Activated T-helper 9 cell treated with anti-CD3 and anti-CD28 coated beads, Interleukin-2, amount 50 U/mL, for 16 hours (primary cell): ENCODE measurements around the gene TLR9.
A peak's percentile ranks its signal among the peaks of the same experiment; 100 is the strongest.
"Not testable (repeated sequence)": the region's sequence is repeated elsewhere in the genome, so short reads cannot be mapped to it uniquely, and the experiment has no call there.

Source experiments
- DNase-seq: peaks from one replicate; pipeline ENCODE4 v3.0.0-alpha.2; 2020; ENCODE audit warnings: low read depth

Gene TLR9, protein sequence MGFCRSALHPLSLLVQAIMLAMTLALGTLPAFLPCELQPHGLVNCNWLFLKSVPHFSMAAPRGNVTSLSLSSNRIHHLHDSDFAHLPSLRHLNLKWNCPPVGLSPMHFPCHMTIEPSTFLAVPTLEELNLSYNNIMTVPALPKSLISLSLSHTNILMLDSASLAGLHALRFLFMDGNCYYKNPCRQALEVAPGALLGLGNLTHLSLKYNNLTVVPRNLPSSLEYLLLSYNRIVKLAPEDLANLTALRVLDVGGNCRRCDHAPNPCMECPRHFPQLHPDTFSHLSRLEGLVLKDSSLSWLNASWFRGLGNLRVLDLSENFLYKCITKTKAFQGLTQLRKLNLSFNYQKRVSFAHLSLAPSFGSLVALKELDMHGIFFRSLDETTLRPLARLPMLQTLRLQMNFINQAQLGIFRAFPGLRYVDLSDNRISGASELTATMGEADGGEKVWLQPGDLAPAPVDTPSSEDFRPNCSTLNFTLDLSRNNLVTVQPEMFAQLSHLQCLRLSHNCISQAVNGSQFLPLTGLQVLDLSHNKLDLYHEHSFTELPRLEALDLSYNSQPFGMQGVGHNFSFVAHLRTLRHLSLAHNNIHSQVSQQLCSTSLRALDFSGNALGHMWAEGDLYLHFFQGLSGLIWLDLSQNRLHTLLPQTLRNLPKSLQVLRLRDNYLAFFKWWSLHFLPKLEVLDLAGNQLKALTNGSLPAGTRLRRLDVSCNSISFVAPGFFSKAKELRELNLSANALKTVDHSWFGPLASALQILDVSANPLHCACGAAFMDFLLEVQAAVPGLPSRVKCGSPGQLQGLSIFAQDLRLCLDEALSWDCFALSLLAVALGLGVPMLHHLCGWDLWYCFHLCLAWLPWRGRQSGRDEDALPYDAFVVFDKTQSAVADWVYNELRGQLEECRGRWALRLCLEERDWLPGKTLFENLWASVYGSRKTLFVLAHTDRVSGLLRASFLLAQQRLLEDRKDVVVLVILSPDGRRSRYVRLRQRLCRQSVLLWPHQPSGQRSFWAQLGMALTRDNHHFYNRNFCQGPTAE

GRCh38 chr3:52225452-52226228 is at the start of gene TLR9:
Gene TLR9 (minus strand): TSS chr3:52225645. CDS start chr3:52225529, 116 bp downstream.
- DNase-seq, result no peak

GRCh38 chr3:52274781-52275180 is 49.3 kb upstream of the TLR9 start:
- not testable (repeated sequence) for DNase-seq

- no peak for DNase-seq
Observed at GRCh38 chr3:52272831-52273230, 47.4 kb upstream of the TLR9 start.

GRCh38 chr3:52272172-52272571 is 46.7 kb upstream of the TLR9 start:
- not testable (repeated sequence) for DNase-seq

- DNase-seq, result no peak
Observed at GRCh38 chr3:52270252-52270754, 44.9 kb upstream of the TLR9 start.

GRCh38 chr3:52269776-52270175 is 44.3 kb upstream of the TLR9 start:
- no peak for DNase-seq

GRCh38 chr3:52268036-52268435 is 42.6 kb upstream of the TLR9 start:
- DNase-seq, result peak; percentile 46

- no peak for DNase-seq
Observed at GRCh38 chr3:52265387-52265786, 39.9 kb upstream of the TLR9 start.

GRCh38 chr3:52262447-52262846 is 37.0 kb upstream of the TLR9 start:
- DNase-seq, result no peak

DNA sequence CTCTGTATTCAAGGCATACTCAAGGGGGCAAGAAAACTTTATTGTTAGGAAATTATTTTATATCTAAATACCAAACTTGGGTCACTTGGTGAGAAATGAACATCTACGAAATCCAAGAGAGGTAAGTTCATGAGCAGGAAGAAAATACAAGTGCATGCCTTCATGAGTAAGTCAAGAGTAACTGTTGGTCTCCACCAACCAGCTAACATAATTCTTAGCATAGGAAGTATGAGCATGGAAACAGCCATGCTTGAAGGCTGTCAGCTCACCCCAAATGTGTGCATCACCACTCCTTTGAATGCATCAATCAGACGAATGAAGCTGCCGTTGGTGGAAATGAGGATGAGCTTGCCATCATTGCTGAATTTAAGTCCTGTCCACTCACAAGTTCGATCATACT is 34.0 kb upstream of the TLR9 start:
- no peak for DNase-seq

- no peak for DNase-seq
Observed at GRCh38 chr3:52259035-52259434, 33.6 kb upstream of the TLR9 start.

GRCh38 chr3:52257911-52258310 is 32.5 kb upstream of the TLR9 start:
- DNase-seq, result no peak

DNA sequence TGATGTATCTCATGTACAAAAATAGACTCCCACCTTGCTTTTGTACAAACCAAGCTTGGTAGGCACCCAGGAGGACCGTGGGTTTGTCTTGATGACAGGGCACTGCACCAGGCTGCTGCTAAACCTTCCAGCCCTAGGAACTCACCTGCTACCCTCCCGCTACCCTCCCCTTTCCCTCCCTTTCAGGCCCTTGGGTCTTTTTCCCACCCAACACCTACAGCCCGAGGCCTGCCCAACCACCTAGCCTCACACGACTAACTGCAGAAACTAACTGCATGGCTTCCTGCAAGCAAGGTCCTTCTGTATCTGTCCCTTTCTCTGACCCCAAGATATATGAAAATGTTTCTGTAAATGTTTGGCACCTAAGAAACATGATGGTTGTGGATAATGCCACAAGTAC is 31.2 kb upstream of the TLR9 start:
- no peak for DNase-seq

DNA sequence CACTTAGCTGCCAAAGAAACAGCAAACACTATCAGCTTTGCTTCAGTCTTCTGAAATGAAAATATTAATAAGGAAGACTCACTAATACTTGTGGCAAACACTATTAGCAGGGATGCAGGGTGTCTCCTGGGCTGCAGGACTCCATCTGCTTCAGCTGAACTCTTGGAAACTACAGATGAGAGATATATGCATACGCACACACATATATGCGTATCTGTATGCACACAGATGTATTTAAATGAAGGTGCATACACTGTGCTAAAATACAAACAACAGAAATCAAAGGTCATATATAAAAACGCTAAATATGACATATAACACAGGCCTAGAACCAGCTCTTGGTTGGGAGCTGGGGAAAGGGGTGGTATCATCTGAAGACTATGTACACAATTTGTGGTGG is 30.7 kb upstream of the TLR9 start:
- DNase-seq, result no peak

DNA sequence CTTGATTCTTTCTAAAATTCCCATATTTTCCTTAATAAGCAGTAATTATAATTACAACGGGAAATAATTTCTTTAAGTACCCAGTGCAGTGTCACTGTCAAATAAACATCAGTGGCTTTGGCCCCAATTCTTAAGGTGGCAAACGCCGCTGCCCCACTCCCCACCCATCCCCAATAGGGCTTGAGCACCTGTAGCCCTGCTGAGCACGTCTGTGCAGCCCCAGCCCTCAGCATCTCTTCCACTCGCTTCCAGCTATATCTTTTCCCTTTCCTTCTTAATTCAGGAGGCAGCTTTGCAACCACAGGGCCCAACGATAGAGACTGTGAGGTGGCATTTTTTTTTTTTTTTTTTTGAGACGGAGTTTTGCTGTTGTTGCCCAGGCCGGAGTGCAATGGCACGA is 29.2 kb upstream of the TLR9 start:
- no peak for DNase-seq

- DNase-seq, result peak; percentile 73
Observed at GRCh38 chr3:52253314-52254304, 28.2 kb upstream of the TLR9 start.

GRCh38 chr3:52250122-52250521 is 24.7 kb upstream of the TLR9 start:
- DNase-seq, result no peak

- no peak for DNase-seq
Observed at GRCh38 chr3:52249683-52250082, 24.2 kb upstream of the TLR9 start.

DNA sequence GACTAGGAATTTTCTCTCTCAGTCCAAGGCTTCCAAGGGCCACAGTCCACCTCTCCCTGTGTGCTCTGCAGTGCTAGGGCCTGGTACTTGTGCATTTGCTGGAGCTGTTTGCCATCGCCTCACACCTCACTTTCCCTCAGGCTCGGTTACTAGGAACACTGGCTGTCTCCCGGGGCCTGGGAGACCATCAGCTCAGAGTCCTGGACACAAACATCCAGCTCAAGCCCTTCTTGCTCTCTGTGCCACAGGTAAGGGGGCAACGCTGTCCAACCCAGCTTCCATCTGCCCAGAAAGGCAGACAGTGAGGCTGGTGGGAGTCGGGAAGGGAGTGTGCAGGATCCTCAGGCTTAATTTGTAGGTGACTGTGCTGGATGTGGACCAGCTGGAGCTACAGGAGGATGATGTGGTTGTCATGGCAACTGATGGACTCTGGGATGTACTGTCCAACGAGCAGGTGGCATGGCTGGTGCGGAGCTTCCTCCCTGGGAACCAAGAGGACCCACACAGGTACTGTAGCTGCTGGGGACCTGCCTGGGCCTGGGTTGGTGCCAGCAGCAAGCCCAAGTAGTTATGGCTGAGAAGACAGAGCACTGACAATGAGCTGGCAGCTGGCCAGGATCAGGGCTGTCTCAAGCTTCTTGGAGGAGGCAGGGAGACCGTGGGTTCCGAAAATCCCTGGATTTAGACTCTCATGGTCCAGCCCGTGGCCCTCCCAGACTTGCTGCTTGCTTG is 23.5 kb upstream of the TLR9 start:
- no peak for DNase-seq

DNA sequence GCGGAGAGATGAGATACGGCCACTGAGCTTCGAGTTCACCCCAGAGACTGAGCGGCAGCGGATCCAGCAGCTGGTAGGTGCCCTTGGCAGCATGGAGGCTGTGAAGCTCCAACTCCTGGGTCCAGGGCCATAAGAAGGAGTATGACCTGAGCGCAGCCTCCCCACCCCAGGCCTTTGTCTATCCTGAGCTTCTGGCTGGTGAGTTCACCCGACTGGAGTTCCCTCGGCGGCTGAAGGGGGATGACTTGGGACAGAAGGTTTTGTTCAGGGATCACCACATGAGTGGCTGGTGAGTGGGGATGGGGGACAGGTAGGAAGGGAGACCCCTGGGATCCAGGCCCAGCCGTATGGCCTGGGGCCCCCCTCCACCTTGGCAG is 22.7 kb upstream of the TLR9 start:
- DNase-seq, result no peak
